GM13977 (cell line): Measurements from ENCODE around the gene PCDH18.

Source experiments
- DNase-seq: peaks from one replicate; pipeline ENCODE4 v3.0.0; 2012; ENCODE audit warnings: low spot score
- in situ Hi-C: fragments of 300-500 bp; cut with MboI; formaldehyde crosslinking; loops from one replicate; pipeline ENCODE4 v1.12.0; 2022; ENCODE audit warnings: low sequenced_read_pairs, low pct_unique_long_range_greater_than_20kb, mixed read lengths, inconsistent platforms; ENCODE audit not compliant: unreplicated experiment
- TF ChIP-seq, protein P1 (sequence below): IDR thresholded peaks from 2 replicates; pipeline ENCODE4 v1.5.1; 2012; ENCODE audit warnings: mild to moderate bottlenecking, control low read depth; ENCODE audit not compliant: insufficient read depth; ENCODE audit errors: extremely low read depth, missing control alignments

The PCDH18 gene

DNA sequence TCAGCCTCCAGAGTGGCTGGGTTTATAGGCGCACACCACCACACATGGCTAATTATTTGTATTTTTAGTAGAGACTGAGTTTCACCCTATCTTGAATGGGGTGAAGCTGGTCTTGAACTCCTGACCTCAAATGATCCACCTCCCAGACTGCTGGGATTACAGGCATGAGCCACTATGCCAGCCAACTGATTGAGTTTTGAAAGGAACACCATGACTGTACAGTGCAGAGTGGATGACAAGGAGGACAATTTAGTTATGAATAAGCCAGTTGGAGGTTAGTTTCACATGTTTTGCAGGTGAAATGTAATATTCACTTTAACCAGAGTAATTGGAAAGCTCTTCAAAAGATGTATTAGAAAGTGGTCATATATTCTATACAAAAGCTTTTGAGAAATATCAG lies 60.8 kb downstream of the PCDH18 start:
- in situ Hi-C loops, result no loop called here
- TF ChIP-seq, protein P1, sequence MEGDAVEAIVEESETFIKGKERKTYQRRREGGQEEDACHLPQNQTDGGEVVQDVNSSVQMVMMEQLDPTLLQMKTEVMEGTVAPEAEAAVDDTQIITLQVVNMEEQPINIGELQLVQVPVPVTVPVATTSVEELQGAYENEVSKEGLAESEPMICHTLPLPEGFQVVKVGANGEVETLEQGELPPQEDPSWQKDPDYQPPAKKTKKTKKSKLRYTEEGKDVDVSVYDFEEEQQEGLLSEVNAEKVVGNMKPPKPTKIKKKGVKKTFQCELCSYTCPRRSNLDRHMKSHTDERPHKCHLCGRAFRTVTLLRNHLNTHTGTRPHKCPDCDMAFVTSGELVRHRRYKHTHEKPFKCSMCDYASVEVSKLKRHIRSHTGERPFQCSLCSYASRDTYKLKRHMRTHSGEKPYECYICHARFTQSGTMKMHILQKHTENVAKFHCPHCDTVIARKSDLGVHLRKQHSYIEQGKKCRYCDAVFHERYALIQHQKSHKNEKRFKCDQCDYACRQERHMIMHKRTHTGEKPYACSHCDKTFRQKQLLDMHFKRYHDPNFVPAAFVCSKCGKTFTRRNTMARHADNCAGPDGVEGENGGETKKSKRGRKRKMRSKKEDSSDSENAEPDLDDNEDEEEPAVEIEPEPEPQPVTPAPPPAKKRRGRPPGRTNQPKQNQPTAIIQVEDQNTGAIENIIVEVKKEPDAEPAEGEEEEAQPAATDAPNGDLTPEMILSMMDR, result no peak
- DNase-seq, result no peak

DNA sequence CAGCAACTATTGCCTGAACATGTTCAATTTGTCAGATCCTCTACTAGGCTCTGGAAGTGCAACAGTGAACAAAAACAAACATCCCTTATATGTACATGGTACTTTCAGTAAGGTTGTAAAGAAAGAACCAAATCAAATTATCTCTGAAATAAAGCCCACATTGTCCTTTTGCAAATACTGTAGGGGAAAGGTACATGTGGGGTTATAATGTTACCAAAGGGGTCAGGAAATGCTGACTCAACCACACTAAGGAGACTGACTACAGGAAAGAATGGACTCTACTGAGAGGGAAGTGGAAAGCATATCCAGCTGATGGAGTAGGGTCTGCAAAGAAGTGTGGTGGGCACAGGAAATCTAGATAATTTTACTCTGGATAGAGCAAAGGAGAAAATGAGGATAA lies 61.5 kb downstream of the PCDH18 start:
- in situ Hi-C loops, result no loop called here
- TF ChIP-seq, protein P1, result no peak
- DNase-seq, result no peak
